Measurements from ENCODE around the gene URI1. TPM values are rescaled to one million over a fixed set of nuclear protein-coding genes. Genes with fewer than 3 reads are reported as not detected.

The URI1 gene
- total RNA-seq, 2 experiments from 2014 or later: 45.1 to 79.2 TPM

- no peaks in the 10 kb centered on the region for H3K9me2 ChIP-seq (ENCODE audit: insufficient read depth, low read length)
- DNase-seq (ENCODE audit: low spot score): no peak
- H2AFZ ChIP-seq (ENCODE audit: low read length): no peak overlapping the region
- H4K20me1 ChIP-seq (ENCODE audit: insufficient read depth, low read length): no peaks in the 10 kb centered on the region
- no peak overlapping the region for H3K27ac ChIP-seq (ENCODE audit: low read depth, low read length, poor library complexity, severe bottlenecking)
- H3K36me3 ChIP-seq (ENCODE audit: insufficient read depth, low read length): peaks cover 10% of the 10 kb centered on the region
- ChIA-PET POLR2A (interaction anchor here (0.5 to 0.6 kb wide), 2 partner anchors 89 to 150 kb away, joined by 3 read pairs; no protein-coding TSS in a partner anchor), CTCF (ENCODE audit: unreplicated experiment) (no interaction called here)
- H3K4me3 ChIP-seq (ENCODE audit: low read depth, low read length, poor library complexity, severe bottlenecking): no peak overlapping the region
- H3K4me2 ChIP-seq (ENCODE audit: low read length): no peak overlapping the region
- BruUV-seq (replicated peaks): no TSS peak
- intact Hi-C loops (cut with micrococcal nuclease; ENCODE audit: unreplicated experiment): loop anchor here (5.0 to 10.0 kb wide), 2 partner anchors 120 to 608 kb away; no protein-coding TSS in a partner anchor
- peaks cover 7% of the 10 kb centered on the region for H3K4me1 ChIP-seq (ENCODE audit: insufficient read depth, low read length, poor library complexity, severe bottlenecking)
- no peak for TF ChIP-seq CTCF (conservative IDR thresholded peaks at IDR 0.05; ENCODE audit: low read length)
- no peak for TF ChIP-seq EZH2phosphoT487 (IDR thresholded peaks at IDR 0.05; ENCODE audit: borderline replicate concordance, low read depth, low read length)
- H3K9me3 ChIP-seq (ENCODE audit: low read length): peaks cover 8% of the 10 kb centered on the region; the same call in 1 of the 2 replicates
- H3K79me2 ChIP-seq (ENCODE audit: insufficient read depth, low read depth, low read length): no peaks in the 10 kb centered on the region
These were observed 102.5 kb downstream of the URI1 start for GRCh38 chr19:30044273-30045248.

- Histone ChIP-seq H3K9me2 (ENCODE audit: insufficient read depth, low read length) (no peaks in the 10 kb centered on the region), H3K79me2 (ENCODE audit: insufficient read depth, low read depth, low read length) (no peaks in the 10 kb centered on the region), H3K36me3 (ENCODE audit: insufficient read depth, low read length) (no peaks in the 10 kb centered on the region; the same call in 1 of the 2 replicates), H2AFZ (ENCODE audit: low read length) (no peak overlapping the region), H3K4me1 (ENCODE audit: insufficient read depth, low read length, poor library complexity, severe bottlenecking) (peaks cover 7% of the 10 kb centered on the region), H4K20me1 (ENCODE audit: insufficient read depth, low read length) (no peaks in the 10 kb centered on the region), H3K4me2 (ENCODE audit: low read length) (no peak overlapping the region), H3K27ac (ENCODE audit: low read depth, low read length, poor library complexity, severe bottlenecking) (no peak overlapping the region), H3K9me3 (ENCODE audit: low read length) (no peaks in the 10 kb centered on the region), H3K4me3 (ENCODE audit: low read depth, low read length, poor library complexity, severe bottlenecking) (no peak overlapping the region)
- no TSS peak for BruUV-seq (replicated peaks)
- POLR2A ChIA-PET: no interaction called here
- intact Hi-C loops (cut with micrococcal nuclease; ENCODE audit: unreplicated experiment): loop anchor here (5.0 to 10.0 kb wide), 2 partner anchors 122 to 606 kb away; no protein-coding TSS in a partner anchor
- TF ChIP-seq EZH2phosphoT487 (IDR thresholded peaks at IDR 0.05; ENCODE audit: borderline replicate concordance, low read depth, low read length) (no peak), CTCF (conservative IDR thresholded peaks at IDR 0.05; ENCODE audit: low read length) (peak; percentile 79)
- CTCF ChIA-PET (ENCODE audit: unreplicated experiment): no interaction called here
- DNase-seq (ENCODE audit: low spot score): peak; percentile 26
These were observed 104.5 kb downstream of the URI1 start for GRCh38 chr19:30046522-30046921.
